ENCODE results near the gene METTL4. TPM values are rescaled to one million over a fixed set of nuclear protein-coding genes. Genes with fewer than 3 reads are reported as not detected.

The METTL4 gene
- total and polyA plus RNA-seq, 2 of the 8 experiments (the other 6 are each of a cell fraction or from before 2014, with no cell fraction given) = 8.5 to 11.5 TPM

- no peak for TF ChIP-seq CHD7 (IDR thresholded peaks at IDR 0.05; ENCODE audit: insufficient replicate concordance, low read length)
- no peak for TF ChIP-seq ATF2 (IDR thresholded peaks at IDR 0.05; ENCODE audit: low read length)
- no peak for TF ChIP-seq FOSL1 (IDR thresholded peaks at IDR 0.05; ENCODE audit: insufficient read depth, low read depth, low read length)
- TF ChIP-seq E2F6 (IDR thresholded peaks at IDR 0.05) = no peak
- TF ChIP-seq RXRA (IDR thresholded peaks at IDR 0.05; ENCODE audit: insufficient read depth, low read depth, low read length) = no peak
- TF ChIP-seq ATF3 (IDR thresholded peaks at IDR 0.05; ENCODE audit: insufficient read depth, low read depth, low read length) = no peak
- TF ChIP-seq KDM5A (IDR thresholded peaks at IDR 0.05; ENCODE audit: low read length) = no peak
- TF ChIP-seq CBX8 (IDR thresholded peaks at IDR 0.05; ENCODE audit: borderline replicate concordance, low read depth, low read length) = no peak
These were observed 63.1 kb downstream of the METTL4 start (continued) for GRCh38 chr18:2508155-2508554.

All from H1 (cell line).